ENCODE measurements around the gene NR5A2. TPM values are rescaled to one million over a fixed set of nuclear protein-coding genes. Genes with fewer than 3 reads are reported as not detected.

NR5A2 gene
- total and polyA plus RNA-seq, 2 donors from 2014 or later = 0.13 to 6.3 TPM

- DNase-seq = no peak
- H3K4me3 ChIP-seq (ENCODE audit: low read length in 3 of 3) = no peak overlapping the region
- no peak for TF ChIP-seq CTCF (IDR thresholded peaks at IDR 0.05; ENCODE audit: borderline replicate concordance, extremely low read depth, insufficient read depth)
- FAIRE-seq = no peak
- no peaks in the 10 kb centered on the region for H3K4me1 ChIP-seq (ENCODE audit: control insufficient read depth in 2 of 3, insufficient read depth in 2 of 3, low read depth in 1 of 3, low read length in 3 of 3)
- no peaks in the 10 kb centered on the region for H3K27me3 ChIP-seq (ENCODE audit: control insufficient read depth, insufficient read depth, low read length)
- intact Hi-C loops (cut with DNase I) = no loop called here
- no peak overlapping the region for H3K9ac ChIP-seq (ENCODE audit: low read length in 3 of 3)
- H3K36me3 ChIP-seq (ENCODE audit: control insufficient read depth in 2 of 3, insufficient read depth in 3 of 3, low read length in 3 of 3) = no peaks in the 10 kb centered on the region
- no peaks in the 10 kb centered on the region for H3K9me3 ChIP-seq (ENCODE audit: control insufficient read depth in 2 of 3, insufficient read depth in 1 of 3, low read length in 3 of 3)
- H3K27ac ChIP-seq (ENCODE audit: low read depth in 2 of 2, low read length in 2 of 2) = no peak overlapping the region
Measured at GRCh38 chr1:200131551-200132125, 104.1 kb downstream of the NR5A2 start.

GRCh38 chr1:200133123-200133522 is 105.6 kb downstream of the NR5A2 start:
- H3K27me3 ChIP-seq (ENCODE audit: control insufficient read depth, insufficient read depth, low read length) = no peaks in the 10 kb centered on the region
- DNase-seq (no peak), FAIRE-seq (no peak)

GRCh38 chr1:200134116-200134515 is 106.6 kb downstream of the NR5A2 start:
- Histone ChIP-seq H3K9ac (ENCODE audit: low read length in 3 of 3) (no peak overlapping the region), H3K4me3 (ENCODE audit: low read length in 3 of 3) (no peak overlapping the region), H3K9me3 (ENCODE audit: control insufficient read depth in 2 of 3, insufficient read depth in 1 of 3, low read length in 3 of 3) (no peaks in the 10 kb centered on the region), H3K27me3 (ENCODE audit: control insufficient read depth, insufficient read depth, low read length) (no peaks in the 10 kb centered on the region), H3K36me3 (ENCODE audit: control insufficient read depth in 2 of 3, insufficient read depth in 3 of 3, low read length in 3 of 3) (no peaks in the 10 kb centered on the region), H3K4me1 (ENCODE audit: control insufficient read depth in 2 of 3, insufficient read depth in 2 of 3, low read depth in 1 of 3, low read length in 3 of 3) (no peaks in the 10 kb centered on the region), H3K27ac (ENCODE audit: low read depth in 2 of 2, low read length in 2 of 2) (no peak overlapping the region)
- intact Hi-C loops (cut with DNase I) = no loop called here
- DNase-seq (no peak), FAIRE-seq (peak; percentile 33)
- no peak for TF ChIP-seq CTCF (IDR thresholded peaks at IDR 0.05; ENCODE audit: borderline replicate concordance, extremely low read depth, insufficient read depth)

More at GRCh38 chr1:200133123-200133522, 105.6 kb downstream of the NR5A2 start:
- no peak for TF ChIP-seq CTCF (IDR thresholded peaks at IDR 0.05; ENCODE audit: borderline replicate concordance, extremely low read depth, insufficient read depth)
- Histone ChIP-seq H3K9me3 (ENCODE audit: control insufficient read depth in 2 of 3, insufficient read depth in 1 of 3, low read length in 3 of 3) (no peaks in the 10 kb centered on the region), H3K4me3 (ENCODE audit: low read length in 3 of 3) (no peak overlapping the region), H3K27ac (ENCODE audit: low read depth in 2 of 2, low read length in 2 of 2) (no peak overlapping the region), H3K36me3 (ENCODE audit: control insufficient read depth in 2 of 3, insufficient read depth in 3 of 3, low read length in 3 of 3) (no peaks in the 10 kb centered on the region), H3K4me1 (ENCODE audit: control insufficient read depth in 2 of 3, insufficient read depth in 2 of 3, low read depth in 1 of 3, low read length in 3 of 3) (no peaks in the 10 kb centered on the region), H3K9ac (ENCODE audit: low read length in 3 of 3) (no peak overlapping the region)
- intact Hi-C loops (cut with DNase I) = no loop called here

GRCh38 chr1:200136384-200136783 is 108.9 kb downstream of the NR5A2 start:
- no peak overlapping the region for H3K4me3 ChIP-seq (ENCODE audit: low read length in 3 of 3)
- H3K9me3 ChIP-seq (ENCODE audit: control insufficient read depth in 2 of 3, insufficient read depth in 1 of 3, low read length in 3 of 3) = no peaks in the 10 kb centered on the region
- H3K36me3 ChIP-seq (ENCODE audit: control insufficient read depth in 2 of 3, insufficient read depth in 3 of 3, low read length in 3 of 3) = no peaks in the 10 kb centered on the region
- FAIRE-seq (no peak), DNase-seq (no peak)
- intact Hi-C loops (cut with DNase I) = no loop called here
- no peaks in the 10 kb centered on the region for H3K4me1 ChIP-seq (ENCODE audit: control insufficient read depth in 2 of 3, insufficient read depth in 2 of 3, low read depth in 1 of 3, low read length in 3 of 3)
- TF ChIP-seq CTCF (IDR thresholded peaks at IDR 0.05; ENCODE audit: borderline replicate concordance, extremely low read depth, insufficient read depth) = no peak
- no peaks in the 10 kb centered on the region for H3K27me3 ChIP-seq (ENCODE audit: control insufficient read depth, insufficient read depth, low read length)
- H3K27ac ChIP-seq (ENCODE audit: low read depth in 2 of 2, low read length in 2 of 2) = no peak overlapping the region
- no peak overlapping the region for H3K9ac ChIP-seq (ENCODE audit: low read length in 3 of 3)
